Glutamatergic neuron (in vitro differentiated cells): ENCODE results near the gene GOLGA6L10. TPM values are rescaled to one million over a fixed set of nuclear protein-coding genes. Genes with fewer than 3 reads are reported as not detected.
"Not testable (repeated sequence)": the region's sequence is repeated elsewhere in the genome, so short reads cannot be mapped to it uniquely, and the experiment has no call there.

Experiments used
- DNase-seq: peaks from one replicate; pipeline ENCODE4 v3.0.0; 2022
- H3K27ac Mint-ChIP-seq: one replicate; pipeline ENCODE4 v1.8.0; 2020; ENCODE audit warnings: mild to moderate bottlenecking, mixed read lengths, inconsistent platforms; ENCODE audit not compliant: unreplicated experiment
- H3K27me3 Mint-ChIP-seq: one replicate; pipeline ENCODE4 v1.8.0; 2020; ENCODE audit warnings: mild to moderate bottlenecking, moderate library complexity, mixed read lengths, inconsistent platforms; ENCODE audit not compliant: unreplicated experiment
- H3K36me3 Mint-ChIP-seq: one replicate; pipeline ENCODE4 v1.8.0; 2020; ENCODE audit warnings: mild to moderate bottlenecking, mixed read lengths, inconsistent platforms; ENCODE audit not compliant: unreplicated experiment
- H3K4me1 Mint-ChIP-seq: one replicate; pipeline ENCODE4 v1.8.0; 2020; ENCODE audit warnings: mild to moderate bottlenecking, low read depth, mixed read lengths, inconsistent platforms; ENCODE audit not compliant: unreplicated experiment
- H3K4me3 Mint-ChIP-seq: one replicate; pipeline ENCODE4 v1.8.0; 2020; ENCODE audit warnings: mild to moderate bottlenecking, mixed read lengths, inconsistent platforms; ENCODE audit not compliant: unreplicated experiment
- H3K9me3 Mint-ChIP-seq: one replicate; pipeline ENCODE4 v1.8.0; 2020; ENCODE audit warnings: mild to moderate bottlenecking, moderate library complexity, mixed read lengths, inconsistent platforms; ENCODE audit not compliant: unreplicated experiment
- CTCF ChIP-seq: fragments of 200-600 bp; sonication (generic); IDR thresholded peaks from one replicate; pipeline ENCODE4 v1.5.0; 2021; ENCODE audit not compliant: partially characterized antibody, unreplicated experiment
- total RNA-seq: library from RNA; stranded (reverse); fragmentation: NEBNext Ultra II Directional; extraction: Animal tissue kit (Norgen Biotek cat#: 25700); gene quantifications from one replicate; pipeline ENCODE4 v1.2.1, GENCODE V29; 2021; ENCODE audit not compliant: unreplicated experiment

GOLGA6L10 gene
- total RNA-seq, 1 donor from 2014 or later, result 0.96 TPM

- no peak for DNase-seq
- no peaks in the 10 kb centered on the region for H3K4me1 Mint-ChIP-seq
- H3K9me3 Mint-ChIP-seq, result peaks cover 2% of the 10 kb centered on the region
- peaks cover 2% of the 10 kb centered on the region for H3K27me3 Mint-ChIP-seq
- no peaks in the 10 kb centered on the region for H3K36me3 Mint-ChIP-seq
- H3K4me3 Mint-ChIP-seq, result no peak overlapping the region
- TF ChIP-seq CTCF, result no peak
- H3K27ac Mint-ChIP-seq, result no peak overlapping the region
Measured at GRCh38 chr15:82317091-82317489, 32.2 kb downstream of the GOLGA6L10 start.

GRCh38 chr15:82316247-82317090 lies 32.8 kb downstream of the GOLGA6L10 start:
- H3K27me3 Mint-ChIP-seq, H3K4me3 Mint-ChIP-seq, H3K27ac Mint-ChIP-seq, H3K36me3 Mint-ChIP-seq, H3K4me1 Mint-ChIP-seq, DNase-seq, H3K9me3 Mint-ChIP-seq: not testable (repeated sequence)

DNA sequence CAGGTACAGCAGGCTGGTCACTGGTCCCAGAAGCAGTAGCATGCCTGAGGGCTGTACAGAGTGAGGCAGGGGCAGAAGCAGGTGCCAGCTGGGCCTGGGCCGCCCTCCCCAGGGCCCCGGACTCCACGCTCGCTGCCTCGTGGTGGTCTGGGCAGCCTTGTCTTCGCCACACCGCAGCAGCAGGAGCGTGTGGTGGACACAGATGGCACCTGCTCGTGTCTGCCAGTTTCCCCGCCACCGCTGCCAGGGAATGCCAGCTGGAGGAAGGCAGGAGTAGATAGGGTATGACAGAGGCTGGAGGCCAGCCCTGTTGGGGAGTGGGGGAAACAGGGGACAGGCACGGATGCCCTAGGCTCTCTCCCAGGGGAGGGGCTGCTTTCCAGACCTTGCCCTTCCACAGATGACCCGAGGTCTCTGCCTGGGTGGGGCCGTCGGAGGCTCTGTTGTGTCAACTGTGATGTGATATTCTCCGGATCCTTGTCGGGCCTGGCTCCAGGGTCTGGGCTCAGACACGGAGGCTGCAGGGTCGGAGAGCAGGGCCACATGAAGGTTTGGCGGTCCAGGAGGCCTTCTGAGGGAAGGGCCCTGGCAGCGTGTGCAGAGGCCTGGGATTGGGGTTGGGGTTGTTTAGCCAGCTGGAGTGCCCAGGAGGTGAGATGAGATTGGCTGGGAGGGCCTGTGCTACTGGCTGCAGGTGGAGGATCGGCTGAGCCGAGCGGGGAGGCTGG lies 33.6 kb downstream of the GOLGA6L10 start:
- no peak for DNase-seq
- Mint-ChIP-seq H3K27me3 (peaks cover 2% of the 10 kb centered on the region), H3K4me1 (no peaks in the 10 kb centered on the region), H3K9me3 (peaks cover 2% of the 10 kb centered on the region), H3K27ac (no peak overlapping the region), H3K36me3 (no peaks in the 10 kb centered on the region), H3K4me3 (no peak overlapping the region)
- no peak for TF ChIP-seq CTCF

DNA sequence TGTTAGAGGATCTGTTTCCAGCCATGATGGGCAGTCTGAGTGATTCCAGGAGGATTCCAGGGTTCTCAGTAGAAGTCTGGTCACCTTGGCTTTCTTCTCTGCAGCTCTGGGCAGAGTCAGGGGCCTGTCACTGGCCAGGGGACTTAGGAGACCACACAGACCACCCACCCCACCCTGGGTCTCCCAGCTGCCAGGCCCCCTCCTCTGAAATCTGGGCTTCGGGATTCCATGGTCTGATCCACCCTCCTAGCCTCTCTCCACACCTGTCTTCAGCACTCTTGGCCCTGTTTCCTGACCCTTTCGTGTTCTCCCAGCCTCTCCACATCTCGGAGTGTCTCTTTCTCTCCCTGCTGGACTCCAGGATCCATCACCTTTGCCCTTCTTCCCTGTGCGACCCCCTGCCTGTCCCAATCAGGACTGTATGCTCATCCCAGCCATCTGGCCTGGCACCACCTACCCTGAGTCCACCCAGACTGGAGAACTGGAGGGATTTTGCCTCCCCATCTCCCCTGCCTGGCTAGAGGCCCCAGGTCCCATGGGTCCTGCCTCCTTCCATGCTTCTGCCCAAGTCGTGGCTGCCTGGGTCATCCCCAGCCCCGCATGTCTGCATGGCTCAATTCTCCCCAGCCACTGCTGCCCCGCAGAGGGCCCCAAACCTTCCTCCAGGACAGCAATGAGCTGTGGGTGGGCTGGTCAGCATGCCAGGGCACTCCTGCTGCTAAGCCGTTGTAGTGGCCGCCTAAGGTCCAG lies 34.3 kb downstream of the GOLGA6L10 start:
- Mint-ChIP-seq H3K27ac (no peak overlapping the region), H3K36me3 (no peaks in the 10 kb centered on the region), H3K4me3 (no peak overlapping the region), H3K27me3 (peaks cover 2% of the 10 kb centered on the region), H3K4me1 (no peaks in the 10 kb centered on the region), H3K9me3 (peaks cover 2% of the 10 kb centered on the region)
- DNase-seq, result no peak
- TF ChIP-seq CTCF, result no peak

- H3K36me3 Mint-ChIP-seq, H3K27me3 Mint-ChIP-seq, DNase-seq, H3K9me3 Mint-ChIP-seq, H3K4me3 Mint-ChIP-seq, H3K4me1 Mint-ChIP-seq, H3K27ac Mint-ChIP-seq: not testable (repeated sequence)
Measured at GRCh38 chr15:82313951-82314768, 35.1 kb downstream of the GOLGA6L10 start.
